Lower leg skin (tissue), 3 donors: ENCODE results near the gene NNAT.

Experiments used
- CTCF ChIP-seq, 3 donors: fragments of 450-650 bp; IDR thresholded peaks; one replicate each; pipeline ENCODE4 v1.5.1; 2016; ENCODE audit warnings: antibody characterized with exemption in 3 of 3, mild to moderate bottlenecking in 3 of 3, moderate library complexity in 2 of 3
- POLR2A ChIP-seq, 2 donors: fragments of 450-650 bp; IDR thresholded peaks; one replicate each; pipeline ENCODE4 v1.6.1; 2016 to 2017; ENCODE audit warnings: antibody characterized with exemption in 2 of 2, mild to moderate bottlenecking in 1 of 2, moderate library complexity in 1 of 2

GRCh38 chr20:37567331-37567665, 46.2 kb downstream of the NNAT start:
- TF ChIP-seq CTCF (IDR thresholded peaks at IDR 0.05) (no peak), POLR2A (IDR thresholded peaks at IDR 0.05) (no peak)
